GM21576 (cell line): ENCODE results near the gene ABI1.
"Not testable (repeated sequence)": the region's sequence is repeated elsewhere in the genome, so short reads cannot be mapped to it uniquely, and the experiment has no call there.

Experiments
- ATAC-seq: cut with Tn5 transposase; IDR thresholded peaks from one replicate; pipeline ENCODE4 v1.9.1; 2021; ENCODE audit warnings: mild to moderate bottlenecking, moderate library complexity; ENCODE audit not compliant: unreplicated experiment

The ABI1 gene

GRCh38 chr10:26805567-26806245, 55.1 kb downstream of the ABI1 start:
- ATAC-seq = no peak

- no peak for ATAC-seq
Observed at GRCh38 chr10:26804418-26805393, 56.1 kb downstream of the ABI1 start.

DNA sequence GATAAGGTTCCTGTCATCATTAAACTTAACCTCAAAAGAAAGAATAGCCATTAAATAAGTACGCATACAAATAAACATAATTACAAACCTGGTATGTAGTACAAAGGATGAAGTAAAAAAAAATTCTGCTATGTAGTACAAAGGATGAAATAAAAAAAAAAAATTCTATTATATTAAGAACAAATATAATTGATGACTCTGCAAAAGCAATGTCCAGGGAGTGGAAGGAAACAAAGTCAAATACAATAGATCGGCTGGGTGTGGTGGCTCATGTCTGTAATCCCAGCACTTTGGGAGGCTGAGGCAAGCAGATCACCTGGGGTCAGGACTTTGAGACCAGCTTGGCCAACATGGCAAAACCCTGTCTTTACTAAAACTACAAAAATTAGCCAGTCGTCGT, 56.9 kb downstream of the ABI1 start:
- ATAC-seq = no peak

DNA sequence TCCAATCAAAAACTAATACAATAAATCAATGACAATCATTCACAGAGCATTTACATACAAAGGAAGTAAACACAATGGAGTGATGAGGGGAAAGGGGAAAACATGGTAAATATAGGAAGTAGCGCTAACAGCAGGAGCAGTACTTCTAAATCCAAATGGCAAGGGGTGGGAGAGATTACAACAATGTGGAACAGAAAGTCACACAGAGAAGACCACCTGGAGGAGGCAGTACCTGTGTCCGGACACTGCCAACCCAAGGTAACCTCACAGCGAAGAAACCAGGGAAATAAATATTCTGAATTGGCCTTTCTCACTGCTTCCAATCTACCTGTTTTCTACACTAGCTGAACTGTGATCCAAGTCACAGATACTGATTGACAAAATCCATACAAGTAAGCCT, 58.2 kb downstream of the ABI1 start:
- no peak for ATAC-seq

GRCh38 chr10:26801831-26802230, 58.9 kb downstream of the ABI1 start:
- no peak for ATAC-seq

GRCh38 chr10:26801274-26801673, 59.5 kb downstream of the ABI1 start:
- no peak for ATAC-seq

- ATAC-seq = no peak
Observed at GRCh38 chr10:26800468-26800867, 60.3 kb downstream of the ABI1 start.

- peak; percentile 69 for ATAC-seq
Observed at GRCh38 chr10:26799342-26799741, 61.4 kb downstream of the ABI1 start.

DNA sequence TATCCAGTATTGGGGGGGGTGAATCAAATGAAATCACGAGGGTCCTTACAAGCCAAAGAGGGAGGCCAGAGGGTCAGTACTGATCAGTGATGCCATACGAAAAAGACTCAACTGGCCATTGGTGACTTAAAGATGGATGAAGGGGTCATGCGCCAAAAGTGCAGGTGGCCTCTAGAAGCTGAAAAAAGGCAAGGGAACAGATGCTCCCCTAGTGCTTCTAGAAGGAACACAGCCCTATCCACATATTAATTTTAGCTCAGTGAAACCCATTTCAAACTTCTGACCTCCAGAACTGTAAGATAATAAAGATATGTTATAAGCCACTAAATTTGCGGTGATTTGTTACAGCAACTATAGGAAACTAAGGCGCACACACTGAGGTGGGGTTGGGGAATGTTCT, 62.5 kb downstream of the ABI1 start:
- no peak for ATAC-seq

DNA sequence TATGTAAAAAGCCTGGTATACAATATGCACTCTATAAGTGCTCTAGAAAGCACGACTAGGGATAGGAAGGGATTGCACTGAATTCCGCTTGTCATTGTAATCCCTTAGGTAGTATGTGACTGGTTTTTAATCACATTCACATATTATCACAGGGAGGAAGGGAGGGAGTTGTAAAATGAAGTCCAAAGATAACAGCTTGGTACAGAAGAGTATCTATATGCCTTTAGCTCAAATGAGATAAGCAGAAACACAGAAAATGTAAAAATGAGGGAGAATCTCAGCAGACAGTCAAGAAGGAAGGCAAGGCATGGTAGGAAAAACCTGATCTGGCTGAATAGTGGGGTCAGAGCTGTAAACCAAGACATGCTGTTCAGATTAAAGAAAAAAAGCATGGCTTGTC, 63.4 kb downstream of the ABI1 start:
- ATAC-seq = no peak

DNA sequence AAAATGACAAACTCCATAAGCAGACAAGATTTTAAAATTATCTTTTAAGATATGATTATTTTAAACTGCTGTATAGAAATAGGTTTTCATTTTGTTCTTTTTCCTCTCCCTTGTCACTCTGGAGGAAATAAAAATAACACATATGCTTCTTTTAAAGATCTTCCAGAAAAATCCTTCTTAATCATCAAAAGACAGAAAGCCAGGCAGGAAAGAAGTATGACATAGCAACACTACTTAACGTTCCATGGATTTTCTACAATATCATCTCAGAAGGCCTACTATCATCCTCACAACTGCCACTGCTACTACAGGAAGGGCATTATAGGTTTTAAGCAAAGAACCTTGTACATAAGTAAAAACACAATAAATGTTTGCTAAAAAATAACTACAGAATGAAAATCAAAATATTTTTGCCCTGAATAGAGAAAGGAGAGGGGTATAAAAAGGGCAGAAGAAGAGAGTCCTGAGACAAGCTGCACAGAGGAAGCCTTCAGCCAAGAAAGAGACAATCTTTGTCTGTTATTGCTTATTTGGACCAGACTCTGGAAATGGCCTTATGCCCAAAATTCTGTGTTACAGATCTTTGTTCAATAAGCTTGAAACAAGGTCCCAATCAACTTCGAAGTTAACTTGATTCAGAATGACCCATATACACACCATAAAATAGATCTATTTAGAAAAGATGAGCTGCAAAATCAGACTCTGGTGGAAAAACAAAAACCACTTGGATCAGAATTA, 67.8 kb downstream of the ABI1 start:
- no peak for ATAC-seq

GRCh38 chr10:26790221-26790995, 70.3 kb downstream of the ABI1 start:
- ATAC-seq = no peak

GRCh38 chr10:26789779-26790178, 71.0 kb downstream of the ABI1 start:
- not testable (repeated sequence) for ATAC-seq

GRCh38 chr10:26787362-26787761, 73.4 kb downstream of the ABI1 start:
- no peak for ATAC-seq

- no peak for ATAC-seq
Observed at GRCh38 chr10:26781797-26782196, 79.0 kb downstream of the ABI1 start.

- ATAC-seq = peak; percentile 68
Observed at GRCh38 chr10:26780793-26781601, 79.8 kb downstream of the ABI1 start.

- peak; percentile 42 for ATAC-seq
Observed at GRCh38 chr10:26780106-26780792, 80.5 kb downstream of the ABI1 start.

DNA sequence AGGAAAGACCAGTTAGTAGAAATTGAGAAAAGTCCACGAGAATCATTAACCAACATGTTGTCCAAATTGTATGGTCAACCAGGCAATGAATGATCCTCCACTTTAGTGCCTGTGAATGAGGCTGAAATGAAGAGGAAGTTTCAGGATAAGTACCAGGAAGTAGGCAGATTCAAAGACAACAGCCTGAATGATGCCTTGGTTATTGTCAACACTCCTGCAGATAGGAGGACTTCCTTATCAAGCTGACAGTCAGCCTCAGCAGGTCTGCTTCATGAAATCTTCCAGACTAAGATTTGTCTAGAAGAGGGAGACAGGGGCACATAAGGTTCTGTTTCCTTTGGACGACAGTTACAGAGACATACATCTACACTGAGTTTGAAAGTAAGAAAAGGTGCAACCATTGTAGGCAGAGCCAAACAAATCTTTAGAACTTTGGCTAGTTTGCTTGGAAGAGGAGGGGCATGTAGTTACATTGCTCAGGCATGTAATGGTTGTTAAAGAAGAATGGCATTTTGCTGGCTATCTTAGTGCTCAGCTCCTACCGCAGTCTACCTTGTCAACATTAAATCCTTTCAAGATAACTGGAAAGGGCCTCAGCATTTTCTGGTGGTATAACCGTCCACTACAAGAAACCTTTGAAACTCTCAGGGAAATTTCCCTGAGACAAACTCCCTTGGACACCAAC, 81.4 kb downstream of the ABI1 start:
- no peak for ATAC-seq

- no peak for ATAC-seq
Observed at GRCh38 chr10:26777686-26778085, 83.1 kb downstream of the ABI1 start.
